ENCODE measurements around the gene KLHL21.

The KLHL21 gene

DNA sequence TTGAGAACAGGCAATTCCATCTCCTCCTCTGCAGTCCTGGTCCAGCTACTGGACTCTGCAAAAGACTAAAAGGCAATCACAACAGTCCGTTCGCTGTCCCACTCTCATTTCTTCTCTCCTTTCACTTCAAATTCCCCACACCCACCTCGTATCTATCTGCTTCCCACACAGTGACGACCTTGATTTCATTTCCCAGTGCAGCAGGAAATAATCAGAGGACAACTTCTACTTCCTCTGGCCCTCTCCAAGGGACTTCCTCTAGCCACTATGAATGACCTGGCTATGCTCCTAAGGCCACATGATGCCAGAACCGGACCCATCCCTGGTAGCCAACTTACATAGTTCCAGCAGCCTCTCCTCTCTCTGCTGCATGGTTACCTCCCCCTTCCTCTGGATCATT, 56.3 kb downstream of the KLHL21 start:
- DNase-seq: no peak

DNA sequence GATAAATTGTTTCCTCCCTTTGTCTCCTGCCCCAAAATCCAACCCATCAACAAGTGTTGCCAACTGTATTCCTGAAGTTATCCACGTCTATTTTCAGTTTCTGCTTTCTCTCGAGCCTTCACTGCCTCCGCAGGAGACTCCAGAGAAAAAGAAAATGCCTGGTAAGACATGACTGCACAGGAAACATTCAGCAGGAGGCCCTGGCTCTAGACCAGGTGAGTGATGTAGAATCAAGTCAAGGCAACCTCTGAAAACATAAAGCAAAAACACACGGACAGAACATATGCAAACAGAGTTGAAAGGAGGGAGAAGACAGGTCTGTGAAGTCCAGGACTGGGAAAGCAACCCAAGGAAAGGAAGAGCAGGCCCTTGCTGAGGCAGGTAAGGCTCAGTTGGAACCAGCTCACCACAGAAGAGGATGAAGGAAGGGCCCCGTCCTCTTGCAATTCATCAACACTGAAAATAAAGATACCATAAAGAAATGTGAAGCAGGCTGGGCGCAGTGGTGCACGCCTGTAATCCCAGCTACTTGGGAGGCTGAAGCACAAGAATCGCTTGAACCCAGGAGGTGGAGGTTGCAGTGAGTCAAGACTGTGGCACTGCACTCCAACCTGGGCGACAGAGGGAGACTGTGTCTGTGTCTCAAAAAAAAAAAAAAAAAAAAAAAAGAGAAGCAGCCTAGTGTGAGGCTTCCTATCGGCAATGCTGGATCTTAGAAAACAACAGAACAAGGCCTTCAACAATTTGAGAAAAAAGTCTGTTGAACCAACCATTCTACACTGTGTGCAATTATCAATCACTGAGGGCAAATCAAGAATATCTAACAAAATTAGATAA, 57.2 kb downstream of the KLHL21 start:
- DNase-seq: no peak

DNA sequence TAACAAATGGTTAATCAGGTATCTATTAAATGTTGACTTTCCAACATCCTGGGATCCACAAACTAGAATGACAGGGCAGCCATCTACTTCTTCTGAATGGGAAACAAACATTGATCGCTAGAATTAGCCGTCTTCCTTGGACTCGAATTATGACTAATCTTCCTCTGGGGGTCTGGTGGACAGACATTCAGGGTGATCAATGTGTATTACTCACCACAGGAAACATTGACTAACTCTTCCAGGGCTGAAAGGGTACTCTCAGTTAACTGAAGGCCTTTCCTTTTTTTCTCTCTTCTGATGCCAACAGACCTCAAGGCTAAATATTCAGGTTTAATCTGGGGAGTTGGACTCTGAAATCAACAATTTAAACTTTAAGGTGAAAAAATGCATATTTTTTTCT, 57.8 kb downstream of the KLHL21 start:
- no peak for DNase-seq

Data from hematopoietic multipotent progenitor cell treated with erythropoietin and hydrocortisone succinate and interleukin-3 and kit ligand, for 8 days (in vitro differentiated cells).